Pancreas (tissue), 10 donors: ENCODE data around the gene CEP131. TPM values are rescaled to one million over a fixed set of nuclear protein-coding genes. Genes with fewer than 3 reads are reported as not detected.

ENCODE experiments used
- ATAC-seq, 4 donors: fragments of 200-7000 bp; cut with Tn5 transposase; one replicate each; pipeline versions ENCODE4 v1.8.0 to v1.9.1; 2020; ENCODE audit warnings: mild to moderate bottlenecking in 4 of 4, moderate library complexity in 4 of 4
- DNase-seq, 6 donors: peaks; one replicate each; pipeline ENCODE4 v3.0.0-alpha.2; 2020
- FAIRE-seq: peaks from 2 replicates; lab custom pipeline; 2012; peaks lifted over from hg19 to GRCh38; lab: Jason Lieb, UNC
- H3K27ac ChIP-seq, 4 donors: fragments of 200-600 bp; sonication (generic); 1 replicate in 3 of 4; 2 replicates in 1 of 4; pipeline versions ENCODE4 v1.5.0 to v1.8.0; 2020
- H3K27me3 ChIP-seq, 4 donors: fragments of 200-600 bp; one replicate each; pipeline ENCODE4 v1.8.0; 2021
- H3K36me3 ChIP-seq, 3 donors: fragments of 200-600 bp; sonication (generic) in 1 of 3; one replicate each; pipeline versions ENCODE4 v1.5.0 to v1.8.0; 2020 to 2021
- H3K4me1 ChIP-seq, 3 donors: fragments of 200-600 bp; one replicate each; pipeline ENCODE4 v1.8.0; 2021
- H3K4me3 ChIP-seq, 4 donors: fragments of 200-600 bp; sonication (generic) in 2 of 4; one replicate each; pipeline versions ENCODE4 v1.5.0 to v1.8.0; 2020 to 2021
- H3K9me3 ChIP-seq, 4 donors: fragments of 200-600 bp; one replicate each; pipeline ENCODE4 v1.8.0; 2021
- CTCF ChIP-seq, 4 donors: fragments of 200-600 bp; sonication (generic) in 3 of 4; IDR thresholded peaks; one replicate each; pipeline versions ENCODE4 v1.5.0 to v1.8.0; 2021; ENCODE audit warnings: antibody characterized with exemption in 4 of 4
- WGBS, 2 donors: extraction: QIAGEN DNeasy Blood & Tissue Kit; methylation state at CpG; one replicate each; pipeline ENCODE4 v1.1.7; 2013; 5-methylcytosine and 5-hydroxymethylcytosine counted together
- intact Hi-C, 3 donors: fragments of 100-400 bp; cut with DNase I; formaldehyde crosslinking; loops; one replicate each; pipeline versions ENCODE4 v1.11.1 to v1.14.2; 2022
- polyA plus RNA-seq, 2 donors: library from polyadenylated mRNA; stranded (reverse); fragments of 200-250 nt; gene quantifications; one replicate each; pipeline ENCODE4 v1.2.3, GENCODE V29; 2013
- total RNA-seq, 6 donors: library from RNA; stranded (reverse); fragmentation: NEBNext Ultra II Directional in 4 of 6; extraction: Animal tissue kit (Norgen Biotek cat#: 25700) in 4 of 6; gene quantifications; one replicate each; pipeline versions ENCODE4 v1.2.1 to v1.2.4, GENCODE V29; 2021 to 2023
- donor health status: healthy with polysubstance abuse.
- donor health status: DM: no; HTN: no; CAD: no; lungs with moderate emphysema.
- donor health status: DM: no; HTN: no; CAD: no.
- donor health status: control.
- donor health status: control.
- donor health status: Bipolar disorder and iron deficiency.
- donor health status: DM: yes; HTN: yes; CAD: no.
- donor health status: DM: no; HTN: no; CAD: no.
- donor health status: DM: no; HTN: no; CAD: no.
- donor health status: DM: yes; HTN: yes; CAD: no.

The CEP131 gene
- total and polyA plus RNA-seq, 8 donors, result 3.4 to 22.8 (median 4.6) TPM

GRCh38 chr17:81160747-81161453, 61.9 kb downstream of the CEP131 start:
- no peaks in the 10 kb centered on the region for H3K27me3 ChIP-seq
- H3K4me1 ChIP-seq, result peaks cover 0 to 30% (median 22%) of the 10 kb centered on the region in 3 donors
- 71 to 72% methylated on average over 32 of the region's 32 CpGs for WGBS, 2 donors
- intact Hi-C loops, result no loop called here
- H3K4me3 ChIP-seq, result peak overlapping the region in 1 of 4 donors; percentile 30
- no peak for TF ChIP-seq CTCF (IDR thresholded peaks at IDR 0.05)
- no peaks in the 10 kb centered on the region for H3K9me3 ChIP-seq
- no peaks in the 10 kb centered on the region for H3K36me3 ChIP-seq
- DNase-seq (peak in 5 of 6 donors; percentile 33 to 76 (median 49)), FAIRE-seq (no peak), ATAC-seq (no peak)
- peak overlapping the region in 1 of 4 donors; percentile 3 for H3K27ac ChIP-seq

DNA sequence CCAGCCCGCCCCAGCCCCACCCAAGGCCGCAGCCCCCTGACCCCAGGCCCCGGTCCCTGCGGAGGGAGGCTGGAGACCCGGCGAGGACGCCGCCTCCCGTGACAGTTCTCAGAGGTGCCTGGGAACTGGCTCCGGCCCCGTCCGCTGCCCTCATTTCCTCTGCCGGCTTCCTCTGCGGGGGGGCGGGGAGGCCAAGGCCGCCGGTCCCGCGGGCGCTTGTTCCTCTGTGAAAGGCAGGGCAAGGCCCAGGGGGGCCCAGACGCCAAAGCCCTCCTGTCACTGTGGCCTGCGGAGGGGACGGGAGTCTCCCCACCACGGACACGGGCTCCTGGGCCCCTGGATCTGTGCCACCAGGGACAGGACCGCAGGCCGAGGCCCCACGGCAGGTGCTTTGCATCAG, 62.5 kb downstream of the CEP131 start:
- WGBS, 2 donors, result 17 to 20% methylated on average over 22 to 28 of the region's 28 CpGs
- intact Hi-C loops, result no loop called here
- Histone ChIP-seq H3K27me3 (no peaks in the 10 kb centered on the region), H3K9me3 (no peaks in the 10 kb centered on the region), H3K4me1 (peaks cover 0 to 30% (median 22%) of the 10 kb centered on the region in 3 donors), H3K4me3 (peak overlapping the region in 1 of 4 donors; percentile 30), H3K36me3 (no peaks in the 10 kb centered on the region), H3K27ac (peak overlapping the region in 1 of 4 donors; percentile 3)
- ATAC-seq (peak in 3 of 4 donors; percentile 3 to 24 (median 14)), DNase-seq (peak; percentile 42 to 87 (median 60)), FAIRE-seq (no peak)
- no peak for TF ChIP-seq CTCF (IDR thresholded peaks at IDR 0.05)

DNA sequence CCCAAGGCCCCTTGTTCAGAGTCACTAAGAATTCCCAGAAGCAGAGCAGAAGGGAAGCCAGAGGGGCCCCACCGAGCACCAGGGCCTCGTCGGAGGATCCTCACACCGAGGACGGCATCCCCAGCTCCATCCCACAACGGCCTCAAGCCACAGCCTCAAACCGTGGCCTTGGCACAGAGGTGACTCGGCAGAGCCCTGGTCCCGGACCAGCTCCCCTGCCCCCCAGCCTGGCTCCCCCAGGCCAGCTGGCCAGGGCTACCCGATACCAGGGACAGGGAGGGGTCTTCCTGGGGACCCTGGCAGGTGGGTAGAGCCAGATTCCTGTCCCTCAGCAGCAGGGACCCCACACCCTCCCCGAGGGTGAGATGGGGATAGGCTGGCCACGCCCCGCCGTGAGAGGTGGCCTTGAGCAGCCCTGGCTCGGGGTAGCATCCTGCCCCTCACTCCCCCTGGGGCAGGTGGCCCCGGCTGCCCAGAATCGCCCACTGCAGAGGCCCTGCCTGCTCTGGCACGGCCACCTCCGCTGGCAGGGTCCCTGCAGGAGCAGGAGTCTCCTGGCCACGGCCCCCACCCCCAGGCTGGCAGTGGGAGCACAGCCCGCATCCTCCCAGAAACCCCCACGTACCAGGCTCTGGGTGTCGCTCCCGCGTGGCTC, 63.0 kb downstream of the CEP131 start:
- peak overlapping the region in 1 of 4 donors; percentile 30 for H3K4me3 ChIP-seq
- H3K27me3 ChIP-seq, result no peaks in the 10 kb centered on the region
- WGBS, 2 donors, result 60 to 68% methylated on average over 18 to 25 of the region's 25 CpGs
- peak overlapping the region in 1 of 4 donors; percentile 3 for H3K27ac ChIP-seq
- ATAC-seq (no peak), FAIRE-seq (no peak), DNase-seq (peak in 3 of 6 donors; percentile 44 to 77 (median 58))
- peaks cover 0 to 30% (median 22%) of the 10 kb centered on the region in 3 donors for H3K4me1 ChIP-seq
- H3K36me3 ChIP-seq, result no peaks in the 10 kb centered on the region
- TF ChIP-seq CTCF (IDR thresholded peaks at IDR 0.05), result no peak
- intact Hi-C loops, result no loop called here
- H3K9me3 ChIP-seq, result no peaks in the 10 kb centered on the region

DNA sequence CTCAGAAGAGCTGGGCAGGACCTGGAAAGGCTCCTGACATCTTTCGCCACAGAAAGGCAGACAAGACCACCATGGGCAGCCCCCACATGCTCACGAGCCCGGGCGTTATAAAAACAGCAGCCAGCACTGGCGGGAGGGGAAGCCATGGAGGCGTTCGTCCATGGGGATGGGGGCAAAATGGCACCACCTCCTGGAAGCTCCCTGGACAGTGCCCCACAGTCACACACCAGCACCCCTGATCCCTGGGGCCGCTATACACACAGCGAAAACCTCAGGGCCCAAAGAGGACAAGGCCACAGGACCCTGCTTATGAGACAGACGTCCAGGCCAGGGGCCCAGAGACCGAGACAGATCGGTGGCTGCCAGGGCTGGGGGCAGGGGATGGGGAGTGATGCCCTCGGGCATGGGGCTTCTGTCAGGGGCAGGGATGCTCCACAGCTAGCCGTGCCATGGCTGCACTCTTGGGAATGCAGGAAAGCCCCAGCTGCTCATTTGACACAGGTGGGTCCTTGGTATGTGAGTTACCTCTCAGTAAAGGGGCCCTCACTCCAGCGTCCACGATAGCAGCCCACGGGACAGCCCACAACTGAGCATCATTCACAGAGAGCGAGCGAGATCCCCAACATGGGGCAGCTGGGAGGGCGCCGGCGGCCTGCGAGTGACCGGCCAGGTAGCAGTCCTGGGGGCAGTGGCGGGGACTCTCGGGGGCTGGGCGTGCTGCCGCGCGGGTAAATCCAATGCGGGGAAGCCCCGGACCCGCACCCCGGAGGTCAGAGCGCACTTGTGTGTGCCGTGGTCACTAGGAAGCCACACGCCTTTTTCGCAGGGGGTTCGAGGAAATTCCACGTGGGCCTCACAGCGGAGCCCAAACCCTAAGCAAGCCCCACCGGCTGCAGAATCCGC, 63.8 kb downstream of the CEP131 start:
- H3K4me1 ChIP-seq, result peaks cover 0 to 27% (median 21%) of the 10 kb centered on the region in 3 donors
- no peak for ATAC-seq
- no peak for FAIRE-seq
- H3K27me3 ChIP-seq, result no peaks in the 10 kb centered on the region
- no peaks in the 10 kb centered on the region for H3K9me3 ChIP-seq
- H3K4me3 ChIP-seq, result no peak overlapping the region
- intact Hi-C loops, result no loop called here
- H3K27ac ChIP-seq, result no peak overlapping the region
- no peaks in the 10 kb centered on the region for H3K36me3 ChIP-seq
- peak in 2 of 6 donors; percentile 24 to 67 for DNase-seq
- TF ChIP-seq CTCF (IDR thresholded peaks at IDR 0.05), result no peak
- 91 to 92% methylated on average over 42 to 43 of the region's 43 CpGs for WGBS, 2 donors
